Measurements from ENCODE around the gene SLC6A6. TPM values are rescaled to one million over a fixed set of nuclear protein-coding genes. Genes with fewer than 3 reads are reported as not detected.

Gene SLC6A6
- total RNA-seq, 1 experiment from 2014 or later: 72.6 TPM

GRCh38 chr3:14389716-14390115 lies 12.7 kb upstream of the SLC6A6 start:
- H3K18ac ChIP-seq (ENCODE audit: insufficient read length, low read depth, low read length): no peak overlapping the region
- H4K8ac ChIP-seq (replicated peaks; ENCODE audit: insufficient read length, low read depth, low read length): no peak overlapping the region
- H2AFZ ChIP-seq (ENCODE audit: low read length): no peak overlapping the region
- H3K4me2 ChIP-seq (ENCODE audit: insufficient read depth, insufficient read length, low read length): no peak overlapping the region
- H3K9me3 Mint-ChIP-seq: no peaks in the 10 kb centered on the region
- H2BK20ac ChIP-seq (ENCODE audit: low read depth, low read length, poor library complexity, severe bottlenecking): no peak overlapping the region
- peaks cover 13 to 14% of the 10 kb centered on the region in 2 experiments for H3K4me1 Mint-ChIP-seq
- no peak overlapping the region for H3K14ac ChIP-seq (ENCODE audit: insufficient read depth, low read length)
- no peak overlapping the region for H3T11ph ChIP-seq (ENCODE audit: low read length)
- H3K27me3 Mint-ChIP-seq (ENCODE audit: low read depth): peaks cover 10% of the 10 kb centered on the region
- no peak overlapping the region for H3K23ac ChIP-seq (ENCODE audit: insufficient read length, low read depth, low read length)
- H2AK5ac ChIP-seq (ENCODE audit: insufficient read length, low read length): no peak overlapping the region
- H3K9me3 ChIP-seq (ENCODE audit: control insufficient read depth, low read depth, low read length): no peaks in the 10 kb centered on the region
- H2BK12ac ChIP-seq (ENCODE audit: insufficient read length, low read depth, low read length): no peak overlapping the region
- no peaks in the 10 kb centered on the region for H4K20me1 ChIP-seq (ENCODE audit: control insufficient read depth, insufficient read depth, insufficient read length)
- H3K79me1 ChIP-seq (ENCODE audit: insufficient read depth, low read depth, low read length, poor library complexity, severe bottlenecking): no peaks in the 10 kb centered on the region
- H2BK15ac ChIP-seq (ENCODE audit: low read depth, low read length): no peak overlapping the region
- H3K36me3 Mint-ChIP-seq (ENCODE audit: insufficient read depth in 1 of 3, low read depth in 3 of 3): no peaks in the 10 kb centered on the region
- H3K4ac ChIP-seq (ENCODE audit: low read depth, low read length): no peak overlapping the region
- no peak overlapping the region for H3K27ac ChIP-seq (ENCODE audit: insufficient read length, low read depth, low read length)
- no peaks in the 10 kb centered on the region for H3K79me2 ChIP-seq (ENCODE audit: insufficient read depth, low read length)
- H3K56ac ChIP-seq (ENCODE audit: insufficient read length, low read depth, low read length): no peak overlapping the region
- no CpG with 5 or more reads among the region's 5 CpGs for WGBS (ENCODE audit: extremely low coverage, insufficient read length, low lambda C conversion rate)
- no peak overlapping the region for H3K9ac ChIP-seq (ENCODE audit: extremely low read depth, insufficient read length, low read length)
- no peaks in the 10 kb centered on the region for H3K23me2 ChIP-seq (ENCODE audit: insufficient read length, low read depth, low read length, poor library complexity, severe bottlenecking)
- DNase-seq: no peak
- no peak overlapping the region for H2BK5ac ChIP-seq (ENCODE audit: insufficient read length, low read length)
- H3K27ac Mint-ChIP-seq: no peak overlapping the region; a peak in 1 of 7 replicates
- TF ChIP-seq, protein P1, sequence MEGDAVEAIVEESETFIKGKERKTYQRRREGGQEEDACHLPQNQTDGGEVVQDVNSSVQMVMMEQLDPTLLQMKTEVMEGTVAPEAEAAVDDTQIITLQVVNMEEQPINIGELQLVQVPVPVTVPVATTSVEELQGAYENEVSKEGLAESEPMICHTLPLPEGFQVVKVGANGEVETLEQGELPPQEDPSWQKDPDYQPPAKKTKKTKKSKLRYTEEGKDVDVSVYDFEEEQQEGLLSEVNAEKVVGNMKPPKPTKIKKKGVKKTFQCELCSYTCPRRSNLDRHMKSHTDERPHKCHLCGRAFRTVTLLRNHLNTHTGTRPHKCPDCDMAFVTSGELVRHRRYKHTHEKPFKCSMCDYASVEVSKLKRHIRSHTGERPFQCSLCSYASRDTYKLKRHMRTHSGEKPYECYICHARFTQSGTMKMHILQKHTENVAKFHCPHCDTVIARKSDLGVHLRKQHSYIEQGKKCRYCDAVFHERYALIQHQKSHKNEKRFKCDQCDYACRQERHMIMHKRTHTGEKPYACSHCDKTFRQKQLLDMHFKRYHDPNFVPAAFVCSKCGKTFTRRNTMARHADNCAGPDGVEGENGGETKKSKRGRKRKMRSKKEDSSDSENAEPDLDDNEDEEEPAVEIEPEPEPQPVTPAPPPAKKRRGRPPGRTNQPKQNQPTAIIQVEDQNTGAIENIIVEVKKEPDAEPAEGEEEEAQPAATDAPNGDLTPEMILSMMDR (conservative IDR thresholded peaks at IDR 0.05): no peak
- H3K4me3 Mint-ChIP-seq: no peak overlapping the region
- H4K91ac ChIP-seq (ENCODE audit: insufficient read length, low read depth, low read length): no peak overlapping the region
- no peaks in the 10 kb centered on the region for H3K4me1 ChIP-seq (ENCODE audit: insufficient read depth, low read length)
- H3K27me3 ChIP-seq (ENCODE audit: insufficient read depth, low read length): no peaks in the 10 kb centered on the region
- no peak overlapping the region for H4K5ac ChIP-seq (ENCODE audit: insufficient read length, low read depth, low read length)
- H2BK120ac ChIP-seq (ENCODE audit: low read depth, low read length, poor library complexity, severe bottlenecking): no peak overlapping the region

Data from H9 (cell line).